ENCODE data around the gene HSD17B2.
A peak's percentile ranks its signal among the peaks of the same experiment; 100 is the strongest.
"Not testable (repeated sequence)": the region's sequence is repeated elsewhere in the genome, so short reads cannot be mapped to it uniquely, and the experiment has no call there.

Gene HSD17B2

GRCh38 chr16:82009789-82010188 lies 25.3 kb upstream of the HSD17B2 start:
- H3K27ac Mint-ChIP-seq; H3K9me3 Mint-ChIP-seq (ENCODE audit: low read depth); H3K27me3 Mint-ChIP-seq: not testable (repeated sequence)
- H3K4me1 Mint-ChIP-seq (ENCODE audit: low read depth), result peaks cover 24% of the 10 kb centered on the region
- H3K4me3 Mint-ChIP-seq, result peak overlapping the region; percentile 92
- peaks cover 11% of the 10 kb centered on the region for H3K36me3 Mint-ChIP-seq

- Mint-ChIP-seq H3K27me3 (peaks cover 3% of the 10 kb centered on the region), H3K4me1 (ENCODE audit: low read depth) (peaks cover 24% of the 10 kb centered on the region), H3K27ac (peak overlapping the region; percentile 88), H3K4me3 (peak overlapping the region; percentile 92), H3K9me3 (ENCODE audit: low read depth) (peaks cover 6% of the 10 kb centered on the region), H3K36me3 (peaks cover 11% of the 10 kb centered on the region)
These were observed 24.4 kb upstream of the HSD17B2 start for GRCh38 chr16:82010649-82011048.

GRCh38 chr16:82011199-82011641 lies 23.8 kb upstream of the HSD17B2 start, which contains the start of gene SDR42E1:
SDR42E1 (minus strand) TSS chr16:82011470; CDS start chr16:82000858, 10,612 bp downstream.
- Mint-ChIP-seq H3K9me3 (ENCODE audit: low read depth) (peaks cover 6% of the 10 kb centered on the region), H3K27ac (peak within 1 kb of the TSS; percentile 88), H3K36me3 (peaks cover 7% of the 10 kb centered on the region), H3K4me3 (peak within 1 kb of the TSS; percentile 92), H3K27me3 (peaks cover 3% of the 10 kb centered on the region), H3K4me1 (ENCODE audit: low read depth) (peaks cover 24% of the 10 kb centered on the region)

GRCh38 chr16:82013139-82013538 lies 21.9 kb upstream of the HSD17B2 start:
- peaks cover 6% of the 10 kb centered on the region for H3K27me3 Mint-ChIP-seq
- peaks cover 4% of the 10 kb centered on the region for H3K9me3 Mint-ChIP-seq (ENCODE audit: low read depth)
- H3K4me3 Mint-ChIP-seq, result no peak overlapping the region
- peaks cover 4% of the 10 kb centered on the region for H3K36me3 Mint-ChIP-seq
- H3K27ac Mint-ChIP-seq, result no peak overlapping the region
- H3K4me1 Mint-ChIP-seq (ENCODE audit: low read depth), result peaks cover 22% of the 10 kb centered on the region

GRCh38 chr16:82016263-82016662 lies 18.8 kb upstream of the HSD17B2 start:
- peaks cover 19% of the 10 kb centered on the region for H3K27me3 Mint-ChIP-seq
- H3K27ac Mint-ChIP-seq, result no peak overlapping the region
- no peaks in the 10 kb centered on the region for H3K36me3 Mint-ChIP-seq
- no peaks in the 10 kb centered on the region for H3K9me3 Mint-ChIP-seq (ENCODE audit: low read depth)
- H3K4me1 Mint-ChIP-seq (ENCODE audit: low read depth), result peaks cover 8% of the 10 kb centered on the region
- H3K4me3 Mint-ChIP-seq, result no peak overlapping the region

- no peak overlapping the region for H3K4me3 Mint-ChIP-seq
- no peak overlapping the region for H3K27ac Mint-ChIP-seq
- no peaks in the 10 kb centered on the region for H3K36me3 Mint-ChIP-seq
- peaks cover 2% of the 10 kb centered on the region for H3K4me1 Mint-ChIP-seq (ENCODE audit: low read depth)
- peaks cover 20% of the 10 kb centered on the region for H3K27me3 Mint-ChIP-seq
- no peaks in the 10 kb centered on the region for H3K9me3 Mint-ChIP-seq (ENCODE audit: low read depth)
These were observed 18.1 kb upstream of the HSD17B2 start for GRCh38 chr16:82016964-82017363.

- no peaks in the 10 kb centered on the region for H3K36me3 Mint-ChIP-seq
- H3K4me3 Mint-ChIP-seq, result no peak overlapping the region
- H3K4me1 Mint-ChIP-seq (ENCODE audit: low read depth), result no peaks in the 10 kb centered on the region
- H3K9me3 Mint-ChIP-seq (ENCODE audit: low read depth), result no peaks in the 10 kb centered on the region
- no peak overlapping the region for H3K27ac Mint-ChIP-seq
- H3K27me3 Mint-ChIP-seq, result peaks cover 20% of the 10 kb centered on the region
These were observed 17.0 kb upstream of the HSD17B2 start for GRCh38 chr16:82017911-82018568.

- no peaks in the 10 kb centered on the region for H3K4me1 Mint-ChIP-seq (ENCODE audit: low read depth)
- H3K9me3 Mint-ChIP-seq (ENCODE audit: low read depth), result no peaks in the 10 kb centered on the region
- H3K27me3 Mint-ChIP-seq, result peaks cover 31% of the 10 kb centered on the region
- H3K36me3 Mint-ChIP-seq, result no peaks in the 10 kb centered on the region
- no peak overlapping the region for H3K4me3 Mint-ChIP-seq
- H3K27ac Mint-ChIP-seq, result no peak overlapping the region
These were observed 15.5 kb upstream of the HSD17B2 start for GRCh38 chr16:82019535-82019934.

- peaks cover 30% of the 10 kb centered on the region for H3K27me3 Mint-ChIP-seq
- H3K4me1 Mint-ChIP-seq (ENCODE audit: low read depth), result no peaks in the 10 kb centered on the region
- H3K36me3 Mint-ChIP-seq, result no peaks in the 10 kb centered on the region
- no peak overlapping the region for H3K4me3 Mint-ChIP-seq
- no peak overlapping the region for H3K27ac Mint-ChIP-seq
- no peaks in the 10 kb centered on the region for H3K9me3 Mint-ChIP-seq (ENCODE audit: low read depth)
These were observed 15.0 kb upstream of the HSD17B2 start for GRCh38 chr16:82020051-82020450.

GRCh38 chr16:82023206-82023605 lies 11.8 kb upstream of the HSD17B2 start:
- no peaks in the 10 kb centered on the region for H3K36me3 Mint-ChIP-seq

GRCh38 chr16:82024316-82024715 lies 10.7 kb upstream of the HSD17B2 start:
- peaks cover 26% of the 10 kb centered on the region for H3K27me3 Mint-ChIP-seq
- H3K9me3 Mint-ChIP-seq (ENCODE audit: low read depth), result no peaks in the 10 kb centered on the region
- no peak overlapping the region for H3K4me3 Mint-ChIP-seq
- H3K4me1 Mint-ChIP-seq (ENCODE audit: low read depth), result no peaks in the 10 kb centered on the region
- H3K27ac Mint-ChIP-seq, result no peak overlapping the region
- no peaks in the 10 kb centered on the region for H3K36me3 Mint-ChIP-seq

More at GRCh38 chr16:82023206-82023605, 11.8 kb upstream of the HSD17B2 start:
- no peaks in the 10 kb centered on the region for H3K9me3 Mint-ChIP-seq (ENCODE audit: low read depth)
- peaks cover 31% of the 10 kb centered on the region for H3K27me3 Mint-ChIP-seq
- no peak overlapping the region for H3K4me3 Mint-ChIP-seq
- H3K27ac Mint-ChIP-seq, result no peak overlapping the region
- H3K4me1 Mint-ChIP-seq (ENCODE audit: low read depth), result no peaks in the 10 kb centered on the region

GRCh38 chr16:82024883-82025282 lies 10.2 kb upstream of the HSD17B2 start:
- Mint-ChIP-seq H3K4me3 (no peak overlapping the region), H3K36me3 (no peaks in the 10 kb centered on the region), H3K27ac (no peak overlapping the region), H3K27me3 (peaks cover 23% of the 10 kb centered on the region), H3K9me3 (ENCODE audit: low read depth) (no peaks in the 10 kb centered on the region), H3K4me1 (ENCODE audit: low read depth) (no peaks in the 10 kb centered on the region)

GRCh38 chr16:82027629-82028064 lies 7.4 kb upstream of the HSD17B2 start:
- Mint-ChIP-seq H3K27ac (no peak overlapping the region), H3K4me1 (ENCODE audit: low read depth) (no peaks in the 10 kb centered on the region), H3K36me3 (no peaks in the 10 kb centered on the region), H3K27me3 (peaks cover 26% of the 10 kb centered on the region), H3K9me3 (ENCODE audit: low read depth) (no peaks in the 10 kb centered on the region), H3K4me3 (no peak overlapping the region)

GRCh38 chr16:82031116-82032084 lies 3.7 kb upstream of the HSD17B2 start:
- Mint-ChIP-seq H3K4me1 (ENCODE audit: low read depth) (no peaks in the 10 kb centered on the region), H3K9me3 (ENCODE audit: low read depth) (no peaks in the 10 kb centered on the region), H3K4me3 (no peak overlapping the region), H3K27me3 (peaks cover 15% of the 10 kb centered on the region), H3K27ac (no peak overlapping the region), H3K36me3 (no peaks in the 10 kb centered on the region)

GRCh38 chr16:82033006-82033405 lies 2.0 kb upstream of the HSD17B2 start:
- no peaks in the 10 kb centered on the region for H3K9me3 Mint-ChIP-seq (ENCODE audit: low read depth)
- no peak overlapping the region for H3K27ac Mint-ChIP-seq
- H3K36me3 Mint-ChIP-seq, result no peaks in the 10 kb centered on the region
- H3K4me1 Mint-ChIP-seq (ENCODE audit: low read depth), result no peaks in the 10 kb centered on the region
- no peak overlapping the region for H3K4me3 Mint-ChIP-seq
- peaks cover 13% of the 10 kb centered on the region for H3K27me3 Mint-ChIP-seq

All from activated naive CD8-positive, alpha-beta T cell (primary cell).